Measurements from ENCODE around the gene HRH1. TPM values are rescaled to one million over a fixed set of nuclear protein-coding genes. Genes with fewer than 3 reads are reported as not detected.

The HRH1 gene
- total and polyA plus RNA-seq, 10 of the 15 experiments (the other 5 are each of a cell fraction or from before 2014, with no cell fraction given) = not detected

- ATAC-seq (no peak), FAIRE-seq (no peak), DNase-seq (ENCODE audit: low read depth, low spot score) (no peak)
- ChIA-PET POLR2A (no interaction called here), CTCF (interaction anchor here (1.4 to 1.5 kb wide), 2 partner anchors 16 to 47 kb away, joined by 3 to 4 read pairs; no protein-coding TSS in a partner anchor), RAD21 (ENCODE audit: unreplicated experiment) (interaction anchor here (0.9 to 5.6 kb wide), 2 partner anchors 90 to 95 kb away, joined by 3 to 54 read pairs; no protein-coding TSS in a partner anchor), SMC1A (ENCODE audit: uncharacterized antibody, unreplicated experiment) (interaction anchor here (0.5 to 1.3 kb wide), 3 partner anchors 41 to 411 kb away, joined by 3 read pairs; no protein-coding TSS in a partner anchor)
- no peaks in the 10 kb centered on the region for H3K36me3 ChIP-seq (ENCODE audit: control insufficient read depth in 2 of 2, insufficient read depth in 2 of 2, low read length in 1 of 2)
- no peak overlapping the region for H3K4me2 ChIP-seq (ENCODE audit: control insufficient read depth, insufficient read depth)
- H3K4me1 ChIP-seq (ENCODE audit: control insufficient read depth, insufficient read depth, low read length) = no peaks in the 10 kb centered on the region
- WGBS (ENCODE audit: insufficient coverage, insufficient replicate concordance, low lambda C conversion rate, missing lambda C conversion rate) = 5% methylated on average over 1 of the region's 1 CpG
- peaks cover 3% of the 10 kb centered on the region; the same call in 2 of the 3 replicates for H3K9me3 ChIP-seq (replicated peaks; ENCODE audit: control insufficient read depth, insufficient read depth, low read length)
- H3K27me3 ChIP-seq (replicated peaks in 1 of 2; ENCODE audit: control insufficient read depth in 2 of 2, insufficient read depth in 2 of 2, low read length in 1 of 2) = no peaks in the 10 kb centered on the region
- in situ Hi-C loops (cut with MboI) (no loop called here), intact Hi-C loops (cut with micrococcal nuclease; ENCODE audit: unreplicated experiment) (no loop called here)
- H3K9ac ChIP-seq (ENCODE audit: control insufficient read depth, insufficient read depth, low read length) = no peak overlapping the region
- TF ChIP-seq PAX5 (IDR thresholded peaks at IDR 0.05; ENCODE audit: borderline replicate concordance, low read depth, low read length) (no peak), TARDBP (IDR thresholded peaks at IDR 0.05; ENCODE audit: borderline replicate concordance) (no peak), RELB (IDR thresholded peaks at IDR 0.05; ENCODE audit: low read depth) (no peak), ZNF384 (IDR thresholded peaks at IDR 0.05; ENCODE audit: borderline replicate concordance, low read depth, low read length) (no peak), KDM1A (IDR thresholded peaks at IDR 0.05; ENCODE audit: borderline replicate concordance) (no peak), EED (IDR thresholded peaks at IDR 0.05; ENCODE audit: low read depth) (no peak), ZBTB40 (IDR thresholded peaks at IDR 0.05; ENCODE audit: borderline replicate concordance) (no peak), IKZF1 (conservative IDR thresholded peaks at IDR 0.05) (no peak), BCLAF1 (IDR thresholded peaks at IDR 0.05) (no peak), FOXK2 (IDR thresholded peaks at IDR 0.05) (no peak)
- no peak overlapping the region for H3K27ac ChIP-seq (ENCODE audit: control insufficient read depth, insufficient read depth)
- no peak overlapping the region for H2AFZ ChIP-seq (ENCODE audit: control insufficient read depth, low read depth, low read length)
- H3K4me3 ChIP-seq = no peak overlapping the region
- H4K20me1 ChIP-seq (ENCODE audit: control insufficient read depth, insufficient read depth) = no peaks in the 10 kb centered on the region
- H3K79me2 ChIP-seq (ENCODE audit: control insufficient read depth, insufficient read depth, low read length) = no peaks in the 10 kb centered on the region
- BruUV-seq (replicated peaks) = no TSS peak
Measured at GRCh38 chr3:11240496-11240895, 86.2 kb downstream of the HRH1 start.
